CD14-positive monocyte (primary cell): ENCODE measurements around the gene SMARCB1. TPM values are rescaled to one million over a fixed set of nuclear protein-coding genes. Genes with fewer than 3 reads are reported as not detected.

Experiments
- DNase-seq, 3 donors: peaks; one replicate each; pipeline ENCODE4 v3.0.0-alpha.2; 2011 to 2022
- H2AFZ ChIP-seq: 2 replicates; pipeline ENCODE4 v1.6.0; 2012; ENCODE audit warnings: mild to moderate bottlenecking, low read depth, low read length, inconsistent platforms; ENCODE audit not compliant: insufficient read depth, poor library complexity, severe bottlenecking
- H3K27ac ChIP-seq, 2 donors: 1 replicate in 1 of 2; 2 replicates in 1 of 2; pipeline ENCODE4 v1.5.1; 2012 to 2013; ENCODE audit warnings: low read length in 2 of 2, control low read depth in 1 of 2, inconsistent platforms in 1 of 2, low read depth in 1 of 2, mild to moderate bottlenecking in 1 of 2
- H3K27me3 ChIP-seq, 2 donors: one replicate each; pipeline versions ENCODE4 v1.6.0 to v1.6.1; 2011 to 2013; ENCODE audit warnings: low read length in 2 of 2; ENCODE audit not compliant: control insufficient read depth in 2 of 2, insufficient read depth in 2 of 2
- H3K36me3 ChIP-seq, 2 donors: replicated peaks in 1 of 2; 1 replicate in 1 of 2; 2 replicates in 1 of 2; pipeline versions ENCODE4 v1.5.1 to v1.6.1; 2012 to 2013; ENCODE audit warnings: low read length in 2 of 2, control low read depth in 1 of 2, inconsistent platforms in 1 of 2, mild to moderate bottlenecking in 1 of 2; ENCODE audit not compliant: insufficient read depth in 2 of 2, control insufficient read depth in 1 of 2
- H3K4me1 ChIP-seq, 2 donors: 1 replicate in 1 of 2; 2 replicates in 1 of 2; pipeline versions ENCODE4 v1.5.1 to v1.6.1; 2012 to 2013; ENCODE audit warnings: low read length in 2 of 2, control low read depth in 1 of 2, inconsistent platforms in 1 of 2, mild to moderate bottlenecking in 1 of 2, moderate library complexity in 1 of 2; ENCODE audit not compliant: insufficient read depth in 2 of 2, control insufficient read depth in 1 of 2
- H3K4me2 ChIP-seq: replicated peaks from 2 replicates; pipeline ENCODE3; 2012; ENCODE audit warnings: low read length, moderate library complexity, mild to moderate bottlenecking; ENCODE audit not compliant: poor library complexity, severe bottlenecking; ENCODE audit errors: extremely low read depth
- H3K4me3 ChIP-seq, 3 experiments: fragments of 200-600 bp in 1 of 3; sonication (generic) in 1 of 3; replicated peaks in 1 of 3; 1 replicate in 2 of 3; 2 replicates in 1 of 3; pipeline ENCODE4 v1.5.1; 2011 to 2013; ENCODE audit warnings: low read length in 3 of 3, mild to moderate bottlenecking in 3 of 3, control low read depth in 2 of 3, low read depth in 2 of 3, inconsistent platforms in 1 of 3, moderate library complexity in 1 of 3
- H3K79me2 ChIP-seq: 2 replicates; pipeline ENCODE4 v1.6.0; 2012; ENCODE audit warnings: mild to moderate bottlenecking, control low read depth, inconsistent platforms, low read length, moderate library complexity; ENCODE audit not compliant: insufficient read depth
- H3K9ac ChIP-seq: 2 replicates; pipeline ENCODE4 v1.6.0; 2017; ENCODE audit warnings: low read length, mild to moderate bottlenecking; ENCODE audit not compliant: insufficient read depth, poor library complexity, severe bottlenecking
- H3K9me3 ChIP-seq, 2 donors: replicated peaks in 1 of 2; 1 replicate in 1 of 2; 2 replicates in 1 of 2; pipeline versions ENCODE4 v1.5.1 to v1.6.1; 2012 to 2013; ENCODE audit warnings: low read length in 2 of 2, control low read depth in 1 of 2; ENCODE audit not compliant: control insufficient read depth in 1 of 2, insufficient read depth in 1 of 2
- H4K20me1 ChIP-seq: 2 replicates; pipeline ENCODE4 v1.6.0; 2012; ENCODE audit warnings: mild to moderate bottlenecking, low read length, control low read depth, moderate library complexity; ENCODE audit not compliant: insufficient read depth
- H3K27ac Mint-ChIP-seq, 7 donors: one replicate each; pipeline ENCODE4 v1.8.0; 2020; ENCODE audit warnings: mild to moderate bottlenecking in 7 of 7, mixed read lengths in 7 of 7, moderate library complexity in 6 of 7, inconsistent platforms in 2 of 7
- H3K27me3 Mint-ChIP-seq, 3 donors: one replicate each; pipeline ENCODE4 v1.8.0; 2021 to 2022; ENCODE audit warnings: low read depth in 3 of 3, mild to moderate bottlenecking in 3 of 3, mixed read lengths in 3 of 3, moderate library complexity in 3 of 3, inconsistent platforms in 1 of 3
- H3K36me3 Mint-ChIP-seq, 2 donors: one replicate each; pipeline ENCODE4 v1.8.0; 2020; ENCODE audit warnings: mixed read lengths in 2 of 2, inconsistent platforms in 1 of 2, mild to moderate bottlenecking in 1 of 2
- H3K4me1 Mint-ChIP-seq: one replicate; pipeline ENCODE4 v1.8.0; 2020; ENCODE audit warnings: mild to moderate bottlenecking, mixed read lengths
- H3K4me3 Mint-ChIP-seq, 2 donors: one replicate each; pipeline ENCODE4 v1.8.0; 2020; ENCODE audit warnings: mild to moderate bottlenecking in 2 of 2, mixed read lengths in 2 of 2, moderate library complexity in 1 of 2
- H3K9me3 Mint-ChIP-seq, 7 donors: one replicate each; pipeline ENCODE4 v1.8.0; 2020 to 2022; ENCODE audit warnings: mixed read lengths in 7 of 7, mild to moderate bottlenecking in 6 of 7, moderate library complexity in 6 of 7, inconsistent platforms in 2 of 7
- CTCF ChIP-seq: fragments of 200-600 bp; IDR thresholded peaks from one replicate; pipeline ENCODE4 v1.8.0; 2022; ENCODE audit warnings: antibody characterized with exemption, mild to moderate bottlenecking
- WGBS: methylation state at CpG from one replicate; pipeline ENCODE4 v1.1.5; 2013; ENCODE audit warnings: missing lambda C conversion rate; ENCODE audit not compliant: insufficient coverage; 5-methylcytosine and 5-hydroxymethylcytosine counted together
- intact Hi-C, 2 donors: fragments of 100-400 bp; cut with micrococcal nuclease; formaldehyde crosslinking; loops; one replicate each; pipeline versions ENCODE4 v1.15.0 to v1.15.1; 2023
- polyA plus RNA-seq, 3 donors: library from polyadenylated mRNA; depleted of rRNA in 1 of 3; unstranded in 2 of 3; stranded (reverse) in 1 of 3; fragments of 300-500 nt in 2 of 3; fragments of >200 nt in 1 of 3; fragmentation: Illumina TruSeq in 2 of 3; gene quantifications; 1 replicate in 2 of 3; 2 replicates in 1 of 3; pipeline ENCODE4 v1.2.3, GENCODE V29; 2012 to 2021

Gene SMARCB1
- polyA plus RNA-seq, 3 donors: 30.3 to 71.8 (median 31.5) TPM

DNA sequence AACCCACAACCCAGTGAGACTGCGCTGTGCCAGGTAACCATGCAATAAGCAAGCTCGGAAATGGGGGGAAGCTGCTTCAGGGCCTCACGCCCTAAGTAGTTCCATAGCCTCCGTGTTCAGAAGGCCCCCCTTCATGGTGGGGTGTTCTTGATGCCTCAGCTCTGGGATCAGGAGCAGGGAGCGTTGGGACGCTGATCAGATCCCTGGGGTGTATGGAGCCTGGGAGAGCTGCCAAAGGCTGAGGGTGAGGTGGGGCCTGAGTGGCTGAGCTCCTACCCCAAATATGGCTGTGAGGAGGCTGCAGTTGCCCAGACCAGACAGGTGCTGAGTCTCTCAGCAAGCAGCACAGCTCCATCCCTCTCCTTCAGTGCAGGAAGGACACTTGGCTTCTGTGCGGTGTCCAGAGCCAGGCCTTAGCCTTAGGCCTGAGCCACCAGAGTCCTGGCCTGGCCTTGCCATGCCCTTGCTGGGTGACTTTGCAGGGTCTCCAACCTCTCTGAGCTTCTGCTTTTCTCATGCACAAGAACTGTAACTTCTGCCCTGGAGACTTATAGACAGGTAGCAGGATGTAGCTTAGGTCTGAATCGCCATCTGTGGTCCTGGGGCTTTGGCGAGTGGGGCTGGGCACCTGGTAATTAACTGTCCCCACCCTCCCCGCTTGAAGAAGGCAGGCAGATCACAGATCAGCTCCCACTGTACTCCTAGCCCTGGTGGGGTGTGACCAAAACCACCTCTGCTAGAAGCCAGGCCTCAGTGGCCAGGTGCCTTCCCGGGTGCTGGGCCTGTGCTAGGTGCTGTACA, 8.8 kb upstream of the SMARCB1 start:
- H3K4me3 ChIP-seq: no peak overlapping the region
- H3K36me3 Mint-ChIP-seq: peaks cover 0 to 5% of the 10 kb centered on the region in 2 donors
- H3K27ac ChIP-seq: no peak overlapping the region
- peaks cover 19 to 20% (median 19%) of the 10 kb centered on the region in 3 donors for H3K27me3 Mint-ChIP-seq
- H4K20me1 ChIP-seq: no peaks in the 10 kb centered on the region
- H3K4me1 Mint-ChIP-seq: peaks cover 3% of the 10 kb centered on the region
- DNase-seq: no peak
- intact Hi-C loops: no loop called here
- no peak overlapping the region for H3K27ac Mint-ChIP-seq
- H3K4me2 ChIP-seq: no peak overlapping the region
- no peak overlapping the region for H2AFZ ChIP-seq
- H3K4me3 Mint-ChIP-seq: no peak overlapping the region
- peaks cover 1 to 4% of the 10 kb centered on the region in 2 donors for H3K4me1 ChIP-seq
- H3K9ac ChIP-seq: no peak overlapping the region
- 91% methylated on average over 6 of the region's 11 CpGs for WGBS
- H3K36me3 ChIP-seq: no peaks in the 10 kb centered on the region
- peaks cover 0 to 4% (median 3%) of the 10 kb centered on the region in 7 donors for H3K9me3 Mint-ChIP-seq
- H3K79me2 ChIP-seq: no peaks in the 10 kb centered on the region
- H3K9me3 ChIP-seq: no peaks in the 10 kb centered on the region
- TF ChIP-seq CTCF: no peak
- peaks cover 3 to 13% of the 10 kb centered on the region in 2 donors for H3K27me3 ChIP-seq

- no peaks in the 10 kb centered on the region for H3K36me3 Mint-ChIP-seq
- Histone ChIP-seq H3K9me3 (no peaks in the 10 kb centered on the region), H3K27ac (no peak overlapping the region), H3K4me1 (no peaks in the 10 kb centered on the region), H3K36me3 (no peaks in the 10 kb centered on the region), H3K79me2 (no peaks in the 10 kb centered on the region), H3K4me2 (no peak overlapping the region), H4K20me1 (no peaks in the 10 kb centered on the region), H3K27me3 (peaks cover 0 to 7% of the 10 kb centered on the region in 2 donors), H2AFZ (no peak overlapping the region), H3K9ac (no peak overlapping the region), H3K4me3 (no peak overlapping the region)
- 94% methylated on average over 3 of the region's 3 CpGs for WGBS
- H3K27me3 Mint-ChIP-seq: peaks cover 13 to 14% (median 14%) of the 10 kb centered on the region in 3 donors
- TF ChIP-seq CTCF: no peak
- no peak for DNase-seq
- no peak overlapping the region for H3K4me3 Mint-ChIP-seq
- intact Hi-C loops: no loop called here
- no peaks in the 10 kb centered on the region for H3K4me1 Mint-ChIP-seq
- no peak overlapping the region for H3K27ac Mint-ChIP-seq
- peaks cover 0 to 1% (median 0%) of the 10 kb centered on the region in 7 donors for H3K9me3 Mint-ChIP-seq
Measured at GRCh38 chr22:23778577-23778900, 8.2 kb upstream of the SMARCB1 start.
